Osteocyte (in vitro differentiated cells): ENCODE results near the gene NCBP1. TPM values are rescaled to one million over a fixed set of nuclear protein-coding genes. Genes with fewer than 3 reads are reported as not detected.

Experiments
- DNase-seq: peaks from one replicate; pipeline ENCODE4 v3.0.0; 2021; ENCODE audit warnings: mixed read lengths; ENCODE audit not compliant: unreplicated experiment; ENCODE audit errors: extremely low spot score
- H3K27ac Mint-ChIP-seq: one replicate; pipeline ENCODE4 v1.8.0; 2021; ENCODE audit warnings: mild to moderate bottlenecking, mixed read lengths; ENCODE audit not compliant: unreplicated experiment
- H3K27me3 Mint-ChIP-seq: one replicate; pipeline ENCODE4 v1.8.0; 2021; ENCODE audit warnings: mixed read lengths; ENCODE audit not compliant: unreplicated experiment
- H3K36me3 Mint-ChIP-seq: one replicate; pipeline ENCODE4 v1.8.0; 2021; ENCODE audit warnings: mixed read lengths; ENCODE audit not compliant: unreplicated experiment
- H3K4me1 Mint-ChIP-seq: one replicate; pipeline ENCODE4 v1.8.0; 2021; ENCODE audit warnings: mixed read lengths; ENCODE audit not compliant: unreplicated experiment
- H3K4me3 Mint-ChIP-seq: one replicate; pipeline ENCODE4 v1.8.0; 2021; ENCODE audit warnings: mild to moderate bottlenecking, moderate library complexity, mixed read lengths; ENCODE audit not compliant: unreplicated experiment
- H3K9me3 Mint-ChIP-seq: one replicate; pipeline ENCODE4 v1.8.0; 2021; ENCODE audit warnings: mixed read lengths; ENCODE audit not compliant: unreplicated experiment
- total RNA-seq: library from RNA; stranded (reverse); gene quantifications from 2 replicates; pipeline ENCODE4 v1.2.1, GENCODE V29; 2021
- TF ChIP-seq, protein P1 (sequence below): fragments of 200-600 bp; sonication (generic); IDR thresholded peaks from 2 replicates; pipeline ENCODE4 v1.5.0; 2021; ENCODE audit warnings: antibody characterized with exemption, mild to moderate bottlenecking, moderate library complexity

NCBP1 gene
- total RNA-seq, 1 donor from 2014 or later: 42.2 TPM

DNA sequence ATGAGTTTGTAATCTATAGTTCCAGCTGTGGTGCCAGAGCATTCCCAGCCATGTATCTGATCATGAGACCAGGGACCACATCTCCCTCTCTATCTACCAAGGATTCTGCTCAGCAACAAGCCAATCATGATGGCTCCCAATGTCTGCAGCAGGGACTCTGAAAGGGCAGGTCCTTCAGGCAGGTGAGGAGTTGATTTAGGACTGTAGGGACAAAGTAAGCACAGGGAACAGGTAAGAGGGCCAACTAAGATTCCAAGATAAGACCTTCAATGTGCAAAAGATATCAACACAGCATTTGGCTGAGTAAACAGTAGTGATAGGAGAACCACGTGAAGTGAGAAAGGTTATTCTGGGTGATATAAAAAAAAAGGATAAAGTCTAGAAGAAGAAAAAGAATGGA lies 55.0 kb downstream of the NCBP1 start:
- TF ChIP-seq, protein P1, sequence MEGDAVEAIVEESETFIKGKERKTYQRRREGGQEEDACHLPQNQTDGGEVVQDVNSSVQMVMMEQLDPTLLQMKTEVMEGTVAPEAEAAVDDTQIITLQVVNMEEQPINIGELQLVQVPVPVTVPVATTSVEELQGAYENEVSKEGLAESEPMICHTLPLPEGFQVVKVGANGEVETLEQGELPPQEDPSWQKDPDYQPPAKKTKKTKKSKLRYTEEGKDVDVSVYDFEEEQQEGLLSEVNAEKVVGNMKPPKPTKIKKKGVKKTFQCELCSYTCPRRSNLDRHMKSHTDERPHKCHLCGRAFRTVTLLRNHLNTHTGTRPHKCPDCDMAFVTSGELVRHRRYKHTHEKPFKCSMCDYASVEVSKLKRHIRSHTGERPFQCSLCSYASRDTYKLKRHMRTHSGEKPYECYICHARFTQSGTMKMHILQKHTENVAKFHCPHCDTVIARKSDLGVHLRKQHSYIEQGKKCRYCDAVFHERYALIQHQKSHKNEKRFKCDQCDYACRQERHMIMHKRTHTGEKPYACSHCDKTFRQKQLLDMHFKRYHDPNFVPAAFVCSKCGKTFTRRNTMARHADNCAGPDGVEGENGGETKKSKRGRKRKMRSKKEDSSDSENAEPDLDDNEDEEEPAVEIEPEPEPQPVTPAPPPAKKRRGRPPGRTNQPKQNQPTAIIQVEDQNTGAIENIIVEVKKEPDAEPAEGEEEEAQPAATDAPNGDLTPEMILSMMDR: no peak
- Mint-ChIP-seq H3K4me3 (no peak overlapping the region), H3K27me3 (no peaks in the 10 kb centered on the region), H3K4me1 (peaks cover 11% of the 10 kb centered on the region), H3K36me3 (peaks cover 45% of the 10 kb centered on the region), H3K9me3 (no peaks in the 10 kb centered on the region), H3K27ac (no peak overlapping the region)
- DNase-seq: no peak

DNA sequence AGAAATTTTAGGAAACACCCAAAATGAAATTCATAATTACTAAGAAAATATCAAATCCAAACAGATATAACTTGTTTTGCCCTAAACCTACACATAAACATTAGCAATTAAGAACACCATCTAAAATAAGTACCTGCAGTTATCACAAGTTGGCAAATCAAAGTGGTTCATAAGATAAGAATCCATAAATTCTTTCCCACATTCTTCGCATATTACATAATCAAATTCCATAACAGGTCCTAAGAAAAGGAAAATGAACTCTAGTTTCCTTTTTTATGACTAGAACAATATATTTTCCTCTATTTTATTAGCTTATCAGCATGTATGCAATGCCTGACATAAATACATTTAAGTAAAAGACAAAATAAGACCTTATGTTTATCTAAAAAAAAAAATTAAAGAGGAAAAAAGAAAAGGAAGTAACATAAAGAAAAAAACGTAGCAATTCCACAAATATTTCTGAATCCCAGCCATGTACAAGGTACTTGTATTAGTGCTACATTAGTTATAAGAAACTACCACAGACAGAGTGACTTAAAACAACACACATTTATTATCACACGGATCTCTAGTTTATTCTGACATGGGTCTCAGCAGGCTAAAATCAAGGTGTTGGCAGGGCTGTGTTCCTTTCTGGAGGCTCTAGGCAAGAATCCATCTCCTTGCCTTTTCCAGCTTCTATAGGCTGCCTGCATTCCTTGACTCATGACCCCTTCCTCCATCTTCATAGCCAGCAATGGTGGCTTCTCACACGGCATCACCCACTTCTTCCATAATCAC lies 56.0 kb downstream of the NCBP1 start:
- no peak overlapping the region for H3K4me3 Mint-ChIP-seq
- H3K27ac Mint-ChIP-seq: peak overlapping the region; percentile 15
- DNase-seq: no peak

DNA sequence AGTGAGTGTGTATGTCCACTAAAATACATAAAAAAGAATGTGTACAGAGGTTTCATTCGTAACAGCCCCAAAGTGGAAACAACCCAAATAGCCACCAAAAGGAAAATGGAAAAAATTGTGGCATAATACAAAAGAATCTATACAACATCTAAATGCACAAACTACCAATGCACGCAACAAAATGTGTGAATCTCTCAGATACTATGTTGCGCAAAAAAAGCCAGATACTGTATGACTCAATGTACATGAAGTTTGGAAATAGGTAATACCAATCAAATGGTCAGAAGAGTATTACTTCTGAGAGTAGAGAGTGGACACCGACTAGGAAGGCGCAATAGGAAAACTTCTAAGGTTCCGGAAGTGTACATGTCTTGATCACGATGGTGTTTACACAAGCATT lies 61.1 kb downstream of the NCBP1 start:
- Mint-ChIP-seq H3K27me3 (no peaks in the 10 kb centered on the region), H3K27ac (no peak overlapping the region), H3K9me3 (no peaks in the 10 kb centered on the region), H3K4me3 (no peak overlapping the region), H3K36me3 (peaks cover 12% of the 10 kb centered on the region), H3K4me1 (peaks cover 39% of the 10 kb centered on the region)
- TF ChIP-seq, protein P1: no peak
- DNase-seq: no peak

More for the DNA sequence above, 56.0 kb downstream of the NCBP1 start:
- no peaks in the 10 kb centered on the region for H3K9me3 Mint-ChIP-seq
- H3K4me1 Mint-ChIP-seq: peaks cover 20% of the 10 kb centered on the region
- H3K27me3 Mint-ChIP-seq: no peaks in the 10 kb centered on the region
- peaks cover 37% of the 10 kb centered on the region for H3K36me3 Mint-ChIP-seq
- TF ChIP-seq, protein P1: no peak

DNA sequence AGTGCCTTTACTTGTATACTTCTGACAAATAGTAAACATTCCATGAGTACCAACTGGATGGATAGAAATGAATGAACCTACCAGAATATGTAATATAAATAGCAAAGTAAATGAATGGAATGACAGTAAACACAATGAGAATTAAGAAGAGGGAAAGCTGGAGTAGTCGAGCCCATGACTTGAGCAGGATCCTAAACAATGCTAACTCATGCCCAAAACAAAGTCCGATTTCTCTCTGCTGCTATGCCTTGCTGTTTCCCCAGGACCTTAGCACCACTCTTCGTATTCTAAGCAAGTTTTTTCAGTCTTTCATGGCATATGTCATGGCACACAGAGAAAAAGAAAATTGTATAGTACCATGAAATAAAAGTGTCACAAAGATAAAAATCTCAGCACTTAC lies 61.8 kb downstream of the NCBP1 start:
- DNase-seq: no peak
- TF ChIP-seq, protein P1: no peak
- Mint-ChIP-seq H3K27ac (no peak overlapping the region), H3K36me3 (peaks cover 8% of the 10 kb centered on the region), H3K4me1 (peaks cover 35% of the 10 kb centered on the region), H3K27me3 (no peaks in the 10 kb centered on the region), H3K4me3 (peak overlapping the region; percentile 93), H3K9me3 (no peaks in the 10 kb centered on the region)

DNA sequence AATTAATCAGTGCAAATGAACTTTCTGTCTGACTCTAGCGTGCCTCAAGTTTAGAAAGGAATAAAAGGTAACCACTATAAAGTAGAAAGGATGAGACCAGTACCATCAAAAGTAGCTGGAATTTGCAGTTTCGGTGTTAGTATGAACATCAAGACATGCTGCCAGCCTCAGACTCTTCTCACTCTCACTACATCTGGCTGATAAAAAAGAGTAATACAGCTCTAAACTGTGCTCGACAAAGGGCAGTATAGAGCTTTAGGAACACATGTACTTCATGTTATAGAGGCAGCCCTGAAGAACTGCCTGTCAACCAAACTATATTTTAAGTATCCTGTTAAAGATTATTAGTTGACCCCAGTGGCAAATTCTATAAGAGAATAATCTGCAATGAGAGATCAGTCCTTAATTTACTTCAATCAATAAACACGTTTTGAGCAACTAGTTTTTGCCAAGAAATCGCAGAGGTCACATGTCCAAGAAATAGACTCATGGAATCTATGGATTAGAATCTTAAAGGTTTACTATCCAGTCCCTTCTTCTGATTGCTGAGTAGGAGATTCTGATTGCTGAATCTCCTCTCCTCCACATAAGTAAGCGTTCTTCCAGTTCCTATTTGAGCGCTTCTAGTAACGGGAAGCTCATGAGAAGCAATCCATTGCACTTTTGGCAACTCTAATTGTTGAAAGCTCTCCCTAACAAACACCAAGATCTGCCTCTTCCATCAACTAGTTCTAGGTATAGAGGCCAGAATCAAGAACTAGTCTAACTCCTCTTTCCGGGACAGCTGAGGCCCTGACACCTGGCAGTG lies 62.6 kb downstream of the NCBP1 start:
- TF ChIP-seq, protein P1: no peak
- peak overlapping the region; percentile 93 for H3K4me3 Mint-ChIP-seq
- no peaks in the 10 kb centered on the region for H3K9me3 Mint-ChIP-seq
- H3K4me1 Mint-ChIP-seq: peaks cover 35% of the 10 kb centered on the region
- peak overlapping the region; percentile 94 for H3K27ac Mint-ChIP-seq
- H3K36me3 Mint-ChIP-seq: peaks cover 6% of the 10 kb centered on the region
- no peaks in the 10 kb centered on the region for H3K27me3 Mint-ChIP-seq
- no peak for DNase-seq
